IPS-NIHi7 (cell line): ENCODE measurements around the gene PRAME.
"Not testable (repeated sequence)": the region's sequence is repeated elsewhere in the genome, so short reads cannot be mapped to it uniquely, and the experiment has no call there.

Experiments
- DNase-seq: peaks from one replicate; pipeline ENCODE4 v3.0.0; 2012; ENCODE audit warnings: mixed read lengths; ENCODE audit errors: extremely low spot score

The PRAME gene

GRCh38 chr22:22521631-22522030 is 37.4 kb downstream of the PRAME start:
- DNase-seq = no peak

DNA sequence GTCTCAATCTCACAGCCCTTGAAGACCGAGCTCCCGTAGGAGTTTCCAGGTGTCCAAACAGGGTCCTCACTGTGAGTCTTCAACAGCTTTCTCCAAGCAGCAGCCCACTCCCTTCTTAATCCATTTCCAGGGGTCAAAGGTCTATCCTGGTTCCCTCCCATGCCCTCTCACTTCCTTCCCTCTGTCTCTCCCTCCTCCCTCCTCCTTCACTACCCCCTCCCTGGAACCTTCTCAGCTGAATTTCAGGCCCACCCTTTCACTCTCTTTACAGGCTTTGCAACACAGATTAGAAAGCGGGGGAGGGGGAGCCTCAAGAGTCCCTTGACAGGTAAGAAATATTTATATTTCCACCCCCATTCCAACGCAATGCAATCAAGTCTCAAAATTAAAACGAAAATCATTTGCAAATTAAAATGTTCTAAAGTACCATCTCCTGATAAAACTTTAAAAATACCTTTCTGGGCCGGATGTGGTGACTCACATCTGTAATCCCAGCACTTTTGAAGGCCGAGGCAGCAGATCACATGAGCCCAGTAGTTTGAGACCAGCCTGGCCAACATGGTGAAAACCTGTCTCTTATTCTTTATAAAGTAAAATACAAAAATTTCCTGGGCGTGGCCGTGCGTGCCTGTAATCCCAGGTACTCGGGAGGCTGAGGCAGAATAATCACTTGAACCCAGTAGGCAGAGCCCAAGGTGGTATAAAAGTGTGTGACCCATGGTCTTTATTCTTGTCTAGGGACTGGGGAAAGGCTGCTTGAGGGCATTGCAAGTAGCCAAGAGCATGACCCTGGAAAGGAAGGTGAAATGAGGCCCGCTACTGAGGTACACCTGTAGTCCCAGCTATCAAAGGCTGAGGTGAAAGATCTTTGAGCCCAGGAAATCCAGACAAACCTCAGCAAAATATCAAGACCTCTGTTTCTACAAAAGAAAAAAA is 38.1 kb downstream of the PRAME start:
- peak; percentile 10 for DNase-seq

GRCh38 chr22:22520020-22520656 is 38.9 kb downstream of the PRAME start, which contains the start of gene ZNF280A:
Gene ZNF280A (minus strand): TSS chr22:22520270. CDS start chr22:22515630, 4,640 bp downstream.
- DNase-seq = peak; percentile 26

DNA sequence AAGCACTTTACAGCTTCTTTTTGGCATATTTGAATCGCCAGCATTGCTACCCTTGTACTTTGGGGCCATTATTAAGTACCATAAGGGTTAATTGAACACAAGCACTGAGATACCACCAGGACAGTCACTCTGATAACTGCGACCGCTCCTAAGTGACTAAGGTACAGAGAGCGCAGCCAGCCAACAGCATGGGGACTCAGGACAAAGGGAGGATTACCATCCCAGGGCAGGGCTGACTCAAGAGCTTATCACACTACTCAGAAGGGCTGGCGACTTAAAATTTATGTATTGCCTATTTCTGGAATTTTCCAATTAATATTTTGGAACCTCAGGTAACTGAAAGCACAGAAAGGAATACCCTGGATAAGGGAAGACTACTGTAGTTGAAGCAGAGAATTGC is 39.5 kb downstream of the PRAME start:
- DNase-seq = no peak

- no peak for DNase-seq
Measured at GRCh38 chr22:22516992-22517391, 42.1 kb downstream of the PRAME start.

- no peak for DNase-seq
Measured at GRCh38 chr22:22515890-22516289, 43.2 kb downstream of the PRAME start.

DNA sequence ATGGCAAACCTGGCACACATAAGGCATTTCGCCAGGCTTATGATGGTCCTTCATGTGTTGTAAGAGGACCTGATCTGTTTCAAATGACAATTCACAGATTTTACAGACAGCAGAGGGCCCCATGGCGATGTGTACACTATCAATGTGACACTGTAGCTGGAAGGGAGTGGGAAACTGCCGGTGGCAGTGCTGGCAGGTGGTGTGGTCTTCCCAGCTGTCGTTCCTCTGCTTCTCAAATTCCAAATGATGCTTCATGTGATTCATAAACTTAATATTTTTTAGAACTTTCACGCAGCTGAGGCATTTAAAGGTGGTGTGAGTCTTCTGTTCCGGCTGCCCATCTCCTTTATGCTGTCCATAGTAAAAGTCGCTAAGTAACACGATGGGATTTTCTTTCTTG is 44.6 kb downstream of the PRAME start:
- not testable (repeated sequence) for DNase-seq

- no peak for DNase-seq
Measured at GRCh38 chr22:22513619-22514018, 45.4 kb downstream of the PRAME start.

DNA sequence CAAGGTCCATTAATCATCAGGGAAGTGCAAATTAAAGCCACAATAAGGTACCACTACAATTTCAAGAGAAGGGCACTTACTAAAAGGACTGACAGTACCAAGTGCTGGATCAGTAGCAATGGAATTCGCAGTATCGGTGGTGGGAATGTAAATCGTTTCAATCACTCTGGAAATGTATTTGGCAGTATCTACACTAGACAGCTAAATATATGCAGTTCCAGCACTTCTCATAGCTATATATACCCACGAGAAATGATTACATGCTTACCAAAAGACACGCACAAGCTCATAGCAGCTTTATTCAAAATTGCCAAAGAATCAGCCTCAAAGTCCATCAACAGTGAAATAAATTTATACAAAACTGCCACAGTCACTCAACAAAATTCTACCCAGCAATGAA is 46.1 kb downstream of the PRAME start:
- no peak for DNase-seq

- not testable (repeated sequence) for DNase-seq
Measured at GRCh38 chr22:22510833-22511232, 48.2 kb downstream of the PRAME start.

- DNase-seq = not testable (repeated sequence)
Measured at GRCh38 chr22:22509912-22510311, 49.2 kb downstream of the PRAME start.

GRCh38 chr22:22508274-22509176 is 50.5 kb downstream of the PRAME start, which contains the start of gene ZNF280B:
Gene ZNF280B (minus strand): TSS chr22:22508742. CDS start chr22:22489398, 19,344 bp downstream.
- DNase-seq = peak; percentile 94

- DNase-seq = peak; percentile 24
Measured at GRCh38 chr22:22507743-22508273, 51.3 kb downstream of the PRAME start.

- no peak for DNase-seq
Measured at GRCh38 chr22:22506736-22507135, 52.3 kb downstream of the PRAME start.

DNA sequence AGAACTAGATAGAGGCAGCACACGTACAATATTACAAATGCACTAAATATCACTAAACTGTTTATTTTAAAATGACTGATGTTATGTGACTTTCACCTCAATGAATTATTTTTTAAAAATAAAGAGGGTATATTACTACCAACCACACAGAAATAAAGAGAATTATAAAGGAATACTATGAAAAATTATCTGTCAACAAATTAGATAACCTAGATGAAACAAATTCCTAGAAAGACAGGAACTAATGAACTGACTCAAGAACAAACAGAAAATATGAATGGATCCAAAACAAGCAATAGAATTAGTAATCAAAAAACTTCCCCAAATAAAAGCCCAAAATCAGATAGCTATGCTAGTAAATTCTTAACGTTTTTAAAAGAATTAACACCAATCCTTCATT is 60.8 kb downstream of the PRAME start:
- no peak for DNase-seq
